H9 (cell line): Measurements from ENCODE around the gene PSMA6. TPM values are rescaled to one million over a fixed set of nuclear protein-coding genes. Genes with fewer than 3 reads are reported as not detected.

Experiments used
- DNase-seq: peaks from one replicate; pipeline ENCODE4 v3.0.0-alpha.2; 2017
- H2AFZ ChIP-seq: one replicate; pipeline ENCODE4 v1.6.1; 2013; ENCODE audit warnings: mild to moderate bottlenecking, low read length, control low read depth, moderate library complexity
- H2AK5ac ChIP-seq: 2 replicates; pipeline ENCODE4 v1.6.1; 2013; ENCODE audit warnings: low read length, control low read depth, mixed read lengths; ENCODE audit not compliant: insufficient read length
- H2BK120ac ChIP-seq: one replicate; pipeline ENCODE4 v1.6.1; 2013; ENCODE audit warnings: low read depth, mild to moderate bottlenecking, low read length, control low read depth, inconsistent platforms; ENCODE audit not compliant: poor library complexity, severe bottlenecking
- H2BK12ac ChIP-seq: 2 replicates; pipeline ENCODE4 v1.6.1; 2013; ENCODE audit warnings: low read length, control low read depth, mixed read lengths, low read depth; ENCODE audit not compliant: insufficient read length
- H2BK15ac ChIP-seq: 2 replicates; pipeline ENCODE4 v1.6.1; 2013; ENCODE audit warnings: low read depth, low read length, control low read depth
- H2BK20ac ChIP-seq: one replicate; pipeline ENCODE4 v1.6.1; 2013; ENCODE audit warnings: low read depth, mild to moderate bottlenecking, low read length, control low read depth, inconsistent platforms; ENCODE audit not compliant: poor library complexity, severe bottlenecking
- H2BK5ac ChIP-seq: 2 replicates; pipeline ENCODE4 v1.6.1; 2013; ENCODE audit warnings: low read length, control low read depth, mixed read lengths; ENCODE audit not compliant: insufficient read length
- H3K14ac ChIP-seq: 2 replicates; pipeline ENCODE4 v1.6.1; 2013; ENCODE audit warnings: low read length, control low read depth; ENCODE audit not compliant: insufficient read depth
- H3K18ac ChIP-seq: 2 replicates; pipeline ENCODE4 v1.6.1; 2013; ENCODE audit warnings: low read depth, mild to moderate bottlenecking, mixed read lengths, low read length, control low read depth; ENCODE audit not compliant: insufficient read length
- H3K23ac ChIP-seq: 2 replicates; pipeline ENCODE4 v1.6.1; 2013; ENCODE audit warnings: low read length, control low read depth, mixed read lengths, low read depth; ENCODE audit not compliant: insufficient read length
- H3K23me2 ChIP-seq: 2 replicates; pipeline ENCODE4 v1.6.1; 2013; ENCODE audit warnings: low read depth, mild to moderate bottlenecking, mixed read lengths, low read length, control low read depth; ENCODE audit not compliant: insufficient read length, poor library complexity, severe bottlenecking
- H3K27ac ChIP-seq: 2 replicates; pipeline ENCODE4 v1.5.1; 2013; ENCODE audit warnings: low read length, control low read depth, mixed read lengths, low read depth; ENCODE audit not compliant: insufficient read length
- H3K27me3 ChIP-seq: 2 replicates; pipeline ENCODE4 v1.6.1; 2013; ENCODE audit warnings: low read length, control low read depth, inconsistent platforms; ENCODE audit not compliant: insufficient read depth
- H3K4ac ChIP-seq: 2 replicates; pipeline ENCODE4 v1.6.1; 2013; ENCODE audit warnings: low read depth, mild to moderate bottlenecking, control low read depth, inconsistent platforms, low read length, moderate library complexity
- H3K4me1 ChIP-seq: 2 replicates; pipeline ENCODE4 v1.6.1; 2013; ENCODE audit warnings: low read length, control low read depth, inconsistent platforms; ENCODE audit not compliant: insufficient read depth
- H3K4me2 ChIP-seq: 2 replicates; pipeline ENCODE4 v1.6.1; 2013; ENCODE audit warnings: low read length, control low read depth, mixed read lengths; ENCODE audit not compliant: insufficient read length, insufficient read depth
- H3K56ac ChIP-seq: 2 replicates; pipeline ENCODE4 v1.6.1; 2013; ENCODE audit warnings: low read depth, mild to moderate bottlenecking, mixed read lengths, low read length, control low read depth; ENCODE audit not compliant: insufficient read length
- H3K79me1 ChIP-seq: 2 replicates; pipeline ENCODE4 v1.6.1; 2013; ENCODE audit warnings: low read depth, mild to moderate bottlenecking, moderate library complexity, low read length, control low read depth, inconsistent platforms; ENCODE audit not compliant: insufficient read depth, poor library complexity, severe bottlenecking
- H3K79me2 ChIP-seq: 2 replicates; pipeline ENCODE4 v1.6.1; 2013; ENCODE audit warnings: low read length, control low read depth, inconsistent platforms; ENCODE audit not compliant: insufficient read depth
- H3K9ac ChIP-seq: 2 replicates; pipeline ENCODE4 v1.6.1; 2013; ENCODE audit warnings: low read length, control low read depth, mixed read lengths; ENCODE audit not compliant: insufficient read length; ENCODE audit errors: extremely low read depth
- H3K9me3 ChIP-seq: one replicate; pipeline ENCODE4 v1.6.1; 2013; ENCODE audit warnings: low read depth, low read length, inconsistent platforms; ENCODE audit not compliant: control insufficient read depth
- H3T11ph ChIP-seq: one replicate; pipeline ENCODE4 v1.6.1; 2013; ENCODE audit warnings: mild to moderate bottlenecking, low read length, control low read depth, inconsistent platforms
- H4K20me1 ChIP-seq: one replicate; pipeline ENCODE4 v1.6.1; 2013; ENCODE audit not compliant: control insufficient read depth, insufficient read length, insufficient read depth
- H4K5ac ChIP-seq: 2 replicates; pipeline ENCODE4 v1.6.1; 2013; ENCODE audit warnings: low read depth, mild to moderate bottlenecking, mixed read lengths, low read length, control low read depth; ENCODE audit not compliant: insufficient read length
- H4K8ac ChIP-seq: replicated peaks from 2 replicates; pipeline ENCODE4 v1.6.1; 2013; ENCODE audit warnings: low read length, control low read depth, mixed read lengths, low read depth; ENCODE audit not compliant: insufficient read length
- H4K91ac ChIP-seq: 2 replicates; pipeline ENCODE4 v1.6.1; 2013; ENCODE audit warnings: low read depth, mild to moderate bottlenecking, moderate library complexity, mixed read lengths, low read length, control low read depth; ENCODE audit not compliant: insufficient read length
- H3K27ac Mint-ChIP-seq, 3 experiments: 2 replicates in 2 of 3; 3 replicates in 1 of 3; pipeline ENCODE4 v1.8.0; 2020 to 2021; ENCODE audit warnings: mixed read lengths in 3 of 3, mild to moderate bottlenecking in 1 of 3, moderate library complexity in 1 of 3
- H3K27me3 Mint-ChIP-seq: 2 replicates; pipeline ENCODE4 v1.8.0; 2021; ENCODE audit warnings: low read depth, mild to moderate bottlenecking, moderate library complexity, mixed read lengths
- H3K36me3 Mint-ChIP-seq, 3 experiments: 2 replicates in 2 of 3; 3 replicates in 1 of 3; pipeline ENCODE4 v1.8.0; 2020 to 2021; ENCODE audit warnings: low read depth in 3 of 3, mixed read lengths in 3 of 3; ENCODE audit not compliant: insufficient read depth in 1 of 3
- H3K4me1 Mint-ChIP-seq, 2 experiments: 2 replicates each; pipeline ENCODE4 v1.8.0; 2020; ENCODE audit warnings: mixed read lengths in 2 of 2
- H3K4me3 Mint-ChIP-seq, 2 experiments: 2 replicates in 1 of 2; 3 replicates in 1 of 2; pipeline ENCODE4 v1.8.0; 2020 to 2021; ENCODE audit warnings: mild to moderate bottlenecking in 2 of 2, mixed read lengths in 2 of 2, moderate library complexity in 1 of 2
- H3K9me3 Mint-ChIP-seq, 2 experiments: 2 replicates in 1 of 2; 3 replicates in 1 of 2; pipeline ENCODE4 v1.8.0; 2020; ENCODE audit warnings: mild to moderate bottlenecking in 2 of 2, mixed read lengths in 2 of 2, moderate library complexity in 1 of 2
- CTCF ChIP-seq: fragments of 200-600 bp; sonication (generic); conservative IDR thresholded peaks from 3 replicates; pipeline ENCODE4 v1.8.0; 2021; ENCODE audit warnings: antibody characterized with exemption, mild to moderate bottlenecking
- WGBS: extraction: QIAGEN DNeasy Blood & Tissue Kit; methylation state at CpG from one replicate; pipeline ENCODE4 v1.1.7; 2013; ENCODE audit warnings: missing lambda C conversion rate, low lambda C conversion rate, mixed read lengths; ENCODE audit not compliant: insufficient read length; ENCODE audit errors: extremely low coverage; 5-methylcytosine and 5-hydroxymethylcytosine counted together
- total RNA-seq: library from RNA; stranded (reverse); gene quantifications from 2 replicates; pipeline ENCODE4 v1.2.1, GENCODE V29; 2021

Gene PSMA6
- total RNA-seq, 1 experiment from 2014 or later: 255 TPM

- no peak for DNase-seq
- Histone ChIP-seq H4K20me1 (no peaks in the 10 kb centered on the region), H3K4me1 (no peaks in the 10 kb centered on the region), H3K4ac (no peak overlapping the region), H2BK5ac (no peak overlapping the region), H3T11ph (no peak overlapping the region), H2AK5ac (no peak overlapping the region), H3K27ac (no peak overlapping the region), H3K14ac (no peak overlapping the region), H3K79me1 (no peaks in the 10 kb centered on the region), H4K5ac (no peak overlapping the region), H3K23ac (no peak overlapping the region), H3K9me3 (no peaks in the 10 kb centered on the region), H2BK20ac (no peak overlapping the region), H2BK12ac (no peak overlapping the region), H3K4me2 (no peak overlapping the region), H3K79me2 (no peaks in the 10 kb centered on the region), H4K8ac (no peak overlapping the region), H2BK15ac (no peak overlapping the region), H3K18ac (no peak overlapping the region), H3K27me3 (no peaks in the 10 kb centered on the region), H3K9ac (no peak overlapping the region), H3K23me2 (no peaks in the 10 kb centered on the region), H4K91ac (no peak overlapping the region), H3K56ac (no peak overlapping the region), H2BK120ac (no peak overlapping the region), H2AFZ (no peak overlapping the region)
- H3K27ac Mint-ChIP-seq: no peak overlapping the region
- H3K4me3 Mint-ChIP-seq: no peak overlapping the region
- no peaks in the 10 kb centered on the region for H3K27me3 Mint-ChIP-seq
- H3K4me1 Mint-ChIP-seq: peaks cover 8 to 13% of the 10 kb centered on the region in 2 experiments; a peak in 3 of 4 replicates
- peaks cover 0 to 18% (median 13%) of the 10 kb centered on the region in 3 experiments; a peak in 5 of 7 replicates for H3K36me3 Mint-ChIP-seq
- H3K9me3 Mint-ChIP-seq: no peaks in the 10 kb centered on the region
- no CpG with 5 or more reads among the region's 3 CpGs for WGBS
- TF ChIP-seq CTCF: no peak
Observed at GRCh38 chr14:35279369-35279768, 12.8 kb upstream of the PSMA6 start.
